Amniotic stem cell (primary cell): ENCODE results near the gene PC.
"Not testable (repeated sequence)": the region's sequence is repeated elsewhere in the genome, so short reads cannot be mapped to it uniquely, and the experiment has no call there.

ENCODE experiments used
- DNase-seq: peaks from one replicate; lab custom pipeline; 2025; lab: John Stamatoyannopoulos, UW

PC gene, protein sequence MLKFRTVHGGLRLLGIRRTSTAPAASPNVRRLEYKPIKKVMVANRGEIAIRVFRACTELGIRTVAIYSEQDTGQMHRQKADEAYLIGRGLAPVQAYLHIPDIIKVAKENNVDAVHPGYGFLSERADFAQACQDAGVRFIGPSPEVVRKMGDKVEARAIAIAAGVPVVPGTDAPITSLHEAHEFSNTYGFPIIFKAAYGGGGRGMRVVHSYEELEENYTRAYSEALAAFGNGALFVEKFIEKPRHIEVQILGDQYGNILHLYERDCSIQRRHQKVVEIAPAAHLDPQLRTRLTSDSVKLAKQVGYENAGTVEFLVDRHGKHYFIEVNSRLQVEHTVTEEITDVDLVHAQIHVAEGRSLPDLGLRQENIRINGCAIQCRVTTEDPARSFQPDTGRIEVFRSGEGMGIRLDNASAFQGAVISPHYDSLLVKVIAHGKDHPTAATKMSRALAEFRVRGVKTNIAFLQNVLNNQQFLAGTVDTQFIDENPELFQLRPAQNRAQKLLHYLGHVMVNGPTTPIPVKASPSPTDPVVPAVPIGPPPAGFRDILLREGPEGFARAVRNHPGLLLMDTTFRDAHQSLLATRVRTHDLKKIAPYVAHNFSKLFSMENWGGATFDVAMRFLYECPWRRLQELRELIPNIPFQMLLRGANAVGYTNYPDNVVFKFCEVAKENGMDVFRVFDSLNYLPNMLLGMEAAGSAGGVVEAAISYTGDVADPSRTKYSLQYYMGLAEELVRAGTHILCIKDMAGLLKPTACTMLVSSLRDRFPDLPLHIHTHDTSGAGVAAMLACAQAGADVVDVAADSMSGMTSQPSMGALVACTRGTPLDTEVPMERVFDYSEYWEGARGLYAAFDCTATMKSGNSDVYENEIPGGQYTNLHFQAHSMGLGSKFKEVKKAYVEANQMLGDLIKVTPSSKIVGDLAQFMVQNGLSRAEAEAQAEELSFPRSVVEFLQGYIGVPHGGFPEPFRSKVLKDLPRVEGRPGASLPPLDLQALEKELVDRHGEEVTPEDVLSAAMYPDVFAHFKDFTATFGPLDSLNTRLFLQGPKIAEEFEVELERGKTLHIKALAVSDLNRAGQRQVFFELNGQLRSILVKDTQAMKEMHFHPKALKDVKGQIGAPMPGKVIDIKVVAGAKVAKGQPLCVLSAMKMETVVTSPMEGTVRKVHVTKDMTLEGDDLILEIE

DNA sequence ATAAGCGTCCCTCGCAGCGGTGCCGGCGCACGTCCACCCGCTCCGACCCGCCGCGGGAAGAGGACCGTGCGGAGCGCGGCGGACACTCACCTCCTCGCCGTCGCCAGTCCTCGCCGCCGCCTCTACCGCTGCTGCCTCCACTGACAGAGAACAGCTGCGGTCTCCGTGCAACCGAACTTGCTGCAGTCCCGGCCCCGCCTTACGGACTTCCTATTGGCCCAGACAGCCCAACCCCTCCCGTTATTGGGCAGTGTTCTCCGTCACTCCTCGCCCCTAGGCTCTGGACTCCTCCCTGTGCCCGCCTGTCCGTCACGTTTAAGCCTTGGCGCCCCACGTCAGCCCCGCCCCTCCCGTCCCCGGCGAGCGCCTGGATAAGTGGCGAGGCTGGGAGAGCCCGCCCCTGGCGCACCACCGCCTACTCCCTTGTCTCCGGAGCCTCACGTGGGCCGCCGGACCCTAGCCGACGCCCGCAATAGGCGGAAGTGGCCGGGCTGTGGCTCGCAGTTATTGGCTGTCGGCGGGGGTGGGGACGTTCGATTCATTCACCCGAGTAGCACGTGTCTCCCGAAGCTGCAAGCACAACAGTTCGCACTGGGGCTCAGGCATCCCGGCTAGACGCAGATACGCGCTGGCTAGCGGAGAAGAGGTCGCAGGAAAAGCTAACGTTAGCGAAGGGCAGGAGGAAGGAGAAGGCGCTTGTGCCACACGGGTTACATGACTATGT lies at the start of gene PC:
Gene PC (minus strand): TSS at position 152 of the 724 bp plus-strand sequence. CDS start 86,224 bp downstream, outside the sequence.
- DNase-seq: peak; percentile 100

DNA sequence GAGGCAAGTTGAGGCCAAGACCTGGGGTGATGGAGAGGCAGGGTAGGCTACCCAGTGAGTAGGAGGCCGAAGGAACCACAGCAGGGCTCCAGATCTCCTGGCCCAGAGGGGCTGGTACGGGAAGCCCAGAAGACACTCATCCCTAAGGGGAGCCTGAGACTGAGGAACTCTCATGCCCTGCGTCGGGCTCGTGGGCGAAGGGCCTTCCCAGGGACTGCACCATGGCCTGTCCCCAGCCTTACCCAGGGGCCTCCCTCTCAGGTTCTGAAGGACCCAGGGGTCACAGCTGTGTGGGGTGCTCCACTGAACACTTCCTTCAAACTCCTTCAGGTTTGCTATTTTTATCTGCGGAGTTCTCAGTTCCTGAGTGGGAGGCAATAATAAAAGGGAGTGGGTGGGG lies 48.9 kb upstream of the PC start:
- no peak for DNase-seq

DNA sequence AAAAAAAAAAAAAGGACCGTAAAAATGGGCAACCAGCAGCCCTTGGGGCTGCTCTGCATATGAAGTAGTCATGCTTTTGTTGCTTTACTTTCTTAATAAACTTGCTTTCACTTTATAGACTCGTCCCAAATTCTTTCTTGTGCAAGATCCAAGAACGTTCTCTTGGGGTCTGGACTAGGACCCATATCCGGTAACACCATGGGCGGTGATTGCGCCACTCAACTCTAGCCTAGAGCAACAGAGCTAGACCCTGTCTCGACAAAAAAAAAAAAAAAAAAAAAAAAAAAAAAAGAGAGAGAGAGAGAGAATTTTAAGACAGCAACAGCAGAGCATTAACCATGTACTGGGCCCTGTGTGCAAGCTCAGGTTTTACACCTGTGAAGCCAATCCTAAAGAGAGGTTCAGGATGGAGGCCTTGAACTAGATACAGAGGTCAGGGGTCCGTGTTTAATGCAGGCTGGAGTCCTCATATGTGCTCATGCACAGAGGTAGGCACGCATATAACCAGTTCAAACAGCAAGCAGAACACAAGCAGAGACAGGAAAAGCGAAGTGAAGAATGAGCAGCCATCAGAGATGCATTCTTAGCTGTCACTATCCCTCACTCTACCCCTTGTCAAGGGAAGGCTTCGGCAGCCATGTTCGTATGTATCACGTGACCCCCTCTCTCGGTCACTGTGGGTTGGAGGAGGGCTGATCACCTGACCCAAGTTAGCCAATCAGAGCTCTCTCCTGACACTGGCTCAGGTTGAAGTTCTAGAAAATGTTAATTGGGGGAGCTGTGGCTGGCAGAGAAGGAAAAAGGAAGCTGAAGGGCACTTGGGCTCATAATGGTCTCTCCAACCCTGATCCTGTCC lies 48.1 kb upstream of the PC start:
- DNase-seq: no peak

DNA sequence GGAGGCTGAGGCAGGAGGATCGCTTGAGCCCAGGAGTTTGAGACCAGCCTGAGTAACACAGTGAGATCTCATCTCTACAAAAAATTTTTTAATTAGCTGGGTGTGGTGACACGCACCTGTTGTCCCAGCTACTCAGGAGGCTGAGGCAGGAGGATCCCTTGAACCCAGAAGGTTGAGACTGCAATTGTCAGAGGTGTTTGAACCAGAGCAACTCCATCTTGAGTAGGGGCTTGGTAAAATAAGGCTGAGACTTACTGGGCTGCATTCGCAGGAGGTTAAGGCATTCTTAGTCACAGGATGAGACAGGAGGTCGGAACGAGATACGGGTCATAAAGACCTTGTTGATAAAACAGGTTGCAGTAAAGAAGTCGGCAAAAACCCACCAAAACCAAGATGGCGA lies 47.0 kb upstream of the PC start:
- DNase-seq: not testable (repeated sequence)

DNA sequence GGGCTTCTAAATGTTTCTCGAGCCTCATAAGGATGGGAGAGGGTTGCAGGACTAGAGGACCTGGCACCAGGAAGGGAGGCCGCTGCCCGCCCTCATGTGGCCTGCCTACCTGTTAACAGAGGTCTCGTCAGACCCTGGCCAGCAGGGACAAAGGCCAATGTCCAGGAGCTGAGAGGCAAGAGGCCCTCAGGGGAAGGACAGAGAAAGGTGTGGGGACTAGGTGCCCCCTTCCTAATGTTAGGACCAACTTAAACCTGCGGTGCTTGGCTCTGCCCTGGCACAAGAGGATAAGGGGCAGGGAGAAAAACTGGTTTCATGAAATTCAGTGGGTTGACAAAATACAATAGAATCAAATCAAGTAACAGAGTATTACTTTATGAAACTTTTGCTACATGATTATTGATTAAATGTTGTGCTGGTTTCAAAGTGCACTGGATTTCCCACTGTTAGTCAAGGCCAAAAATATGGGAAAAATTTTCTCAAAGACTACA lies 44.8 kb upstream of the PC start:
- no peak for DNase-seq

DNA sequence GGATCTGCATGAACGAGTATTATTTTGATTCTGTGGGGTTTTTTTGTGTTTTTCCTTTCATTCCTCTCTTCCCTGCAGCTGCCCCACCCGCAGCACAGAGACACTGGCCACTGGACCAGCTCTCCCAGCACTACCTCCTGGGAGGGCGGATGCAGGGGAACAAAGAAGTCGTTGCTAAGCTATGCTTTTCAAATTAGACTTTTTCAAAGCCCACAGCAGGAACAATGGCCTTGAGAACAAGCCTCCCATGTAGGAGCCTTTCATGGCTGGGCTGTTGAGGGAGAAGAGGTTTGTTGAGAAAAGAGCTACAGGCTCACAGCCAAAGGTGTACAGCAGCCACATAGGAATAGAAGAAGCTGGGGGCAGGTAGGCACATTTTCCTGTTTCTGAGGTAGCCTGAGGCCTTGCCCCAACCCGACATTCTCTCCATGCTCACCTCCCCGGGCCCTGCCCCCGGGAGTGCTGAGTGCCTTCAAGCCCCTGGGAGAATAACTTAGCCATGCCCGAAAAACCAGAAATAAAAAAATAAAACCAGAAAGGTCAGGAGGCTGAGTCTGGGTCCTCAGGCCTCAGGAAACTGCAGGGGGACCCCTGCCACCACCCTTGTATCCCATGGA lies 44.2 kb upstream of the PC start:
- DNase-seq: no peak

DNA sequence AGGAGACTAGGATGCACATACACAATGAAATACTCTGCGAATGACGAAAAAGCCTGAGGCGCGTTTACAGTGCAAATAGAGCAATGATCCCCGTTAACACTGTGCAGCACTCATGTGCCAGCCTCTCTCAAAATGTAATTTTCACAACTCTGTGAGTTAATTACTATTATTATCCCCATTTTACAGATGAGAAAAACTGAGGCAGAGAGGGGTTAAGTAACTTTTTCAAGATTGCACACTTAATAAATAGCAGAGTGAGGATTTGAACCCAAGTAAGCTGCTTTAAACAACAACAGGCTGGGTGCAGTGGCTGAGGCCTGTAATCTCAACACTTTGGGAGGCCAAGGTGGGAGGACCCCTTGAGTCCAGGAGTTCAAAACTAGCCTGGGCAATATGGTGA lies 43.1 kb upstream of the PC start:
- DNase-seq: no peak

DNA sequence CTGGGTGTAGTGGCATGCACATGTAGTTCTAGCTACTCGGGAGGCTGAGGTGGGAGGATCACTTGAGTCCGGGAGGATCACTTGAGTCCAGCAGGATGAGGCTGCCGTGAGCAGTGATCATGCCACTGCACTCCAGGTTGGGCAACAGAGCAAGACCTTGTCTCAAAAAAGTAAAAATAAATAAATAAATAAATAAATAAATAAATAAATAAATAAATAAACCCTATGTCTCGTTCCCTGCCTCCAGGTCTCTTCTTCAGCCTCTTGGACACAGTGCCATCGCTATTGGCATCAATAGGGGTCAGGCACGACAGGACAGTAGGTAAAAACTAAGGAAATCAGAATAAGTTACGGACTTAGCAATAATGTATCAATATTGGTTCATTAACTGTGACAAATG lies 41.4 kb upstream of the PC start:
- DNase-seq: no peak

DNA sequence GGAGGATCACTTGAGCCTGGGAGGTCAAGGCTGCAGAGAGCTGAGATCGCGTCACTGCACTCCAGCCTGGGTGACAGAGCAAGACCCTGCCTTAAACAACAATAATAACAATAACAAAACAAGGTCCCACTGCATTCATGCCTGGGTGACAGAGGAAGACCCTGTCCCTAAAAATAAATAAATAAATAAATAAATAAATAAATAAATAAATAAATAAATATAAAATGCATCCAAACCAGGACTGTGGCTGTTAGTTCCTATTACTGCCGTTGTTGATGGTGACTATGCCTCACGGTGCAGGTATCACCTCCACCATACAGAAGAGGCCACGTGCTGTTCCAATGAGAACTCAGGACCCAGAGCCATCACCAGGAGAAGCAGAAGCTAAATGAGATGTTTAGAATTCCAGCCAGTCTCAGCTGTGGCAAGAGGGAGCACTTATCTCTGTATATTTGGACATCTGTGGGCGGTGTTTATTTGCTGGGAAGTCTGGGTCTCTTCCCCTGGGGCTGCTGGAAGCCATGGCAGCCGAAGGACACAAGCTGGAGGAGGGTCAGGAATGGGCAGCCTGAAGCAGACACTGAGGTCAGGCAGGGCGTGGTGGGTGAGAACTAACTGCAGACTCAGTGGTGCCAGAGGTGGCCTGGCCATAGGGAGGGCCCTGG lies 38.6 kb upstream of the PC start:
- DNase-seq: no peak

DNA sequence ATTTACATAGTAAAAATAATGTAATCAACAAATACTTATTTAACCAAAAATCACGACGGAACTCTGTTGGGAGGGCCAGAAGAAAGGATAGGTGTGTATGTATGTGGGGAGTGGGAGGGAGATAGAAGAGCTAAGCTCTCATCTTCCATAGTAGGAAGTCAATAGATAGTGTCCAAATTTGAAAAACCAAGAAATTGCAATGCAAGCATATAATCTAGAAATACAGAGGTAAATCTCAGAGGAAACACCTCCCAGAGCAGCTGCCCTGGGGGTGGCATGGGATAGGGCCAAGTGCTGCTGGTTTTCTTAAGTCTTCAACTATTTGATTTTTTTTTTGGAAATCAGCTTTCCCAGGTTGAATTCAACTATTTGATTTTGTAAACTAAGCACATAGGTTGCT lies 33.9 kb upstream of the PC start:
- no peak for DNase-seq

DNA sequence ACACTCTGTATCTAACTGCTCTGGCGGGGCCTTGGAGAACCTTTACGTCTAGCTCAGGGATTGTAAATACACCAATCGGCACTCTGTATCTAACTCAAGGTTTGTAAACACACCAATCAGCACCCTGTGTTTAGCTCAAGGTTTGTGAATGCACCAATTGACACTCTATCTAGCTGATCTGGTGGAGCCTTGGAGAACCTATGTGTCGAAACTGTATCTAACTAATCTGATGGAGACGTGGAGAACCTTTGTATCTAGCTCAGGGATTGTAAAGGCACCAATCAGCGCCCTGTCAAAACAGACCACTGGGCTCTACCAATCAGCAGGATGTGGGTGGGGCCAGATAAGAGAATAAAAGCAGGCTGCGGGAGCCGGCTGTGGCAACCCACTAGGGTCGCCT lies 31.2 kb upstream of the PC start:
- not testable (repeated sequence) for DNase-seq

DNA sequence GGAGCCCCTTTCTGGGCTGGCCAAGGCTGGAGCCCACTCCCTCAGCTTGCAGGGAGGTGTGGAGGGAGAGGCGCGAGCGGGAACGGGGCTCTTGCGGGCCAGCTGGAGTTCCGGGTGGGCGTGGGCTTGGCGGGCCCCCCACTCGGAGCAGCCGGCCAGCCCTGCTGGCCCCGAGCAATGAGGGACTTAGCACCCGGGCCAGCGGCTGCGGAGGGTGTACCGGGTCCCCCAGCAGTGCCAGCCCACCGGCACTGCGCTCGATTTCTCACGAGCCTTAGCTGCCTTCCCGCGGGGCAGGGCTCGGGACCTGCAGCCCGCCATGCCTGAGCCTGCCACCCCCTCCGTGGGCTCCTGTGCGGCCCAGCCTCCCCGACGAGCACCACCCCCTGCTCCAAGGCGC lies 30.6 kb upstream of the PC start:
- not testable (repeated sequence) for DNase-seq

DNA sequence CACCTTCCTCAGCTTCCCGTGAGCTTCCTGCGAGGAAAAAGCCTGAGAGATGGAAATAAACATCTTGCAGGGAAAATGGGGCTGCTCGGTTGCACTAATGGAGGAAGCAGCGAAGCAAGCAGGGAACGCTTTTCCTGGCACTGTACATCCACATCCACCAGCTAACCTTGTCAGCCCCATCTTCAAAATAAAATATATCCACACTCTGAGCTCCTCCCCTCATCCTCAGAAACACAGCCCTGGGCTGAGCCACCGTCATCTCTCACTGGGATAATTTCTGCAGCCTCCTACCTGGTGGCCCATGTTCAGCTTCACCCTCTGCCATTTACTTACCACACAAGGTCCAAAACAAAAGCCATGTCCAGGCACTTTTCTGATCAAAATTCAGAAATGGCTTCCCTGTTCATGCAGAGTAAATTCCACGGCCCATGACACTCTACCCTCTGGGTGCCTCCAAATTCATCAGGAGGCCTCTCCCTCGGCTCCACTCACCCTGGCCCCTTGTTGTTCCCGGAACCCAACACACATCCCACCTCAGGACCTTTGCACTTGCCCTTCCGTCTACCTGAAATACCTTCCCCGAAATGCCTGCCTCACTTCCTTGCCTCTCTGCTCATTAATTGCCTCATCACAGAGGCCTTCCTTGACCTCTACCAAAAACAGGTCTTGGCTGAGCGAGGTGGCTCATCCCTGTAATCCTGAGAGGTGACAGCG lies 29.9 kb upstream of the PC start:
- DNase-seq: no peak

DNA sequence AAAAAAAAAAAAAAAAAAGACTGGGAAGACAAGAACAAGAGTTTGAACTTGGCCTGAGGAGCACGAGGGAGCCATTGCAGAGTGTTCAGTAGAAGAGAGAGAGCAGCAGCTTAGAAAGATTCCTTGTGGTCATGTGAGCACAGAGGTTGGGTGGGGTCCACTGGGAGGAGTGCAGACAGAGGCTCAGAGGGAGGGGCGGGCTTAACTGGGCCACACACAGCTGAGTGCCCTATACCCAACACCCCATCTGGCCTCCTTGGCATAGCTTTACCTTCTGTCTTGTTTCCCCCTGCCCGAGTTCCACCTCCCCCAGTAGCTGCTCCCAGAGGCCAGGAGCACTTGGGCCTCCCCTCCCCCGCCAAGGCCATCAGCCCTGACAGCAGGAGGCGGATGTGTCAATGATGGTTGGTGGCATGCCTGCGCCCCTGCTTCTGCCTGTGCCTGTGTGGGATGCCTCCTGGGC lies 29.0 kb upstream of the PC start:
- no peak for DNase-seq

DNA sequence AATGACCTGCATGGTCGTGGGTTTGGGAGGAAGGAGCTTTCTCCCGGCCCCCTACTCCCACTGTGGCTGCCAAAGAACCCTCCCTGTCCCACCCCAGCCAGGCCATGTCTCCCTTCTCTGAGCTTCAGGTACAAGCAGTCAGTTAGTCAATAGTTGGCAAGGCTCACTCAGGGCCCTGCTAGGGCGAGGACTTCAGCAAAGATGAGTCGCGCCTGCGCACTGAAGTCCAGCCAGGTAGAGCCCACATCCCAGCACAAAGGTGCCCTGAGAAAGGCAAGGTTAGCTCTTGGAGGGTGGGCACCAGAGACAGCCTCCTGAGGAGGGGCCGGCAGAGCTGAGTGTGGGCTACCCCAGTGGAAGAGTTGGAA lies 28.0 kb upstream of the PC start:
- DNase-seq: no peak

DNA sequence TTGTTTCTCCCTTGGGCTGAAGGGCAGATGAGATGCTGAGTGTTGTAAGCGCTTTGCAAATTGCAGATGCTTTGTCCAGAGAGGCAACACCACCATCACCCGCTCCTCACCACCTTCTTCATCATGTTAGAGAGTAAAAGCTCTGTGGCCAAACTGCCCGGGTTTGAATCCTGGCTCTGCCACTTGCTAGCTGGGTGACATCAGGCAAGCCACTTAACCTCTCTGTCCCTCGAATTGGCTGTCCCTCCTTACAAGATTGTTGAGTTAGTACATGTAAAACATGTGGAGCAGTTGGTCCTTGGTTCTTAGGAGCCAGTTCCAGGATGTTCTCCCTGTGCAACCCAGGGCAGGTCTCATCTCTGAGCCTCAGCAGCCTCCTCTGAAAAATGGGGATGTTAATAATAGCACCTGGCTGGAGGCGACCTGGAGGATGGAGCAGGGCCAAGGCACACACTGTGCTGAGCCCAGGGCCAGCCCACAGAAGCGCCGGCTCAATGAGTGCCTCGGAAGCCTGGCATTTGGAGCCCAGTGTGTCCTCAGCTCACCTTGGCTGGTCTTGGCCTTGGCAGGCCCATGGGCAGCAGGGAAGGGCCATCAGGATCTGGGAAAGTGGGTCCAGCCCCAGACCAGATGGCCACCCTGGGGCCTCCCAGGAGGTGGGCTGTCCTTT lies 27.5 kb upstream of the PC start:
- DNase-seq: no peak

DNA sequence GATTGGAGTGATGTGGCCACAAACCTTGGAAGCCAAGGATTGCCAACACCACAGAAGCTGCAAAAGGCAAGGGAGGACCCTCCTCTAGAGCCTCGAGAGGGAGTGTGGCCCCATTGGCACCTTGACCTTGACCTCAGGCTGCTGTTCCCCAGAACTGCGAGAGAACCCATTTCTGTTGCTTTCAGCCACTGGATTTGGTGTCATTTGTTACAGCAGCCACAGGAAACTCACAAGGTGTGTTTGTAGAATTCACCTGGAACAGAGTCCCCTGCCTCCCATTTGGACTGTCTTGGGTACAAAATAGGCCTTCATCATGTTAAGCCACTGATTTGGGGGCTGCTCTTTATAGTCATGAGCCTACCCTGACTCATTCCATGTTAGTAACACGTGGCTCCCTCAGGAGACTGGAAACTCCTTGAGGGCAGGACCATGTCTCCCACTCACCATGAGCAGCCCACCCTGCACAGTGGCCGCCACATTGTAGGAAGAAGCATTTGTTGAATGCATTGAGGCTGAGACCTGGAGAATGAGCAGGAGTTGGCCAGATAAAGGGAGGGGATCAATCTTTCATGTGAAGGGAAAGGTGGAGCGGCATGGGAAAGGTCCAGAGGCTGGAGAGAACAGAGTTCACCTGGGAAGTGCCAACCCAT lies 25.2 kb upstream of the PC start:
- no peak for DNase-seq
